MCF 10A (cell line): ENCODE data around the gene ELMO3. TPM values are rescaled to one million over a fixed set of nuclear protein-coding genes. Genes with fewer than 3 reads are reported as not detected.

ENCODE experiments used
- BruUV-seq: library from RNA; stranded (reverse); fragments of 400-500 nt; replicated peaks from 2 replicates; lab custom pipeline; 2021; lab: Mats Ljungman, UMichigan
- CTCF ChIA-PET: fragments of 300-600 bp; sonication (Branson Sonifier 250); formaldehyde crosslinking; extraction: SDS; loops from one replicate; lab custom pipeline; 2021; ENCODE audit warnings: antibody characterized with exemption, inconsistent platforms; lab: Yijun Ruan, JAX
- POLR2A ChIA-PET: fragments of 300-600, 350-650 bp; sonication (Branson Sonifier 250); formaldehyde crosslinking; extraction: SDS; loops from one replicate; lab custom pipeline; 2020; ENCODE audit warnings: antibody characterized with exemption, inconsistent platforms; lab: Yijun Ruan, JAX
- DNase-seq: peaks from one replicate; pipeline ENCODE4 v3.0.0-alpha.2; 2018; ENCODE audit not compliant: unreplicated experiment
- H3K27ac Mint-ChIP-seq: one replicate; pipeline ENCODE4 v1.8.0; 2022; ENCODE audit warnings: mild to moderate bottlenecking, low read depth, mixed read lengths; ENCODE audit not compliant: unreplicated experiment
- H3K27me3 Mint-ChIP-seq: one replicate; pipeline ENCODE4 v1.8.0; 2022; ENCODE audit warnings: mixed read lengths; ENCODE audit not compliant: insufficient read depth, unreplicated experiment
- H3K36me3 Mint-ChIP-seq: one replicate; pipeline ENCODE4 v1.8.0; 2022; ENCODE audit warnings: mild to moderate bottlenecking, moderate library complexity, mixed read lengths; ENCODE audit not compliant: insufficient read depth, unreplicated experiment
- H3K4me1 Mint-ChIP-seq: one replicate; pipeline ENCODE4 v1.8.0; 2022; ENCODE audit warnings: mixed read lengths; ENCODE audit not compliant: insufficient read depth, unreplicated experiment
- H3K4me3 Mint-ChIP-seq: one replicate; pipeline ENCODE4 v1.8.0; 2022; ENCODE audit warnings: mild to moderate bottlenecking, moderate library complexity, mixed read lengths; ENCODE audit not compliant: unreplicated experiment
- H3K9me3 Mint-ChIP-seq: one replicate; pipeline ENCODE4 v1.8.0; 2022; ENCODE audit warnings: mixed read lengths; ENCODE audit not compliant: unreplicated experiment
- intact Hi-C: fragments of 100-400 bp; cut with micrococcal nuclease; formaldehyde crosslinking; loops from 2 replicates; pipeline ENCODE4 v1.14.1; 2022
- total RNA-seq: library from RNA; stranded (reverse); gene quantifications from 2 replicates; pipeline ENCODE4 v1.2.3, GENCODE V29; 2022
- TF ChIP-seq, protein P1 (sequence below): fragments of 200-600 bp; IDR thresholded peaks from one replicate; pipeline ENCODE4 v1.8.0; 2022; ENCODE audit warnings: antibody characterized with exemption, mild to moderate bottlenecking; ENCODE audit not compliant: unreplicated experiment

The ELMO3 gene
- total RNA-seq, 1 experiment from 2014 or later = 12.0 TPM

- no TSS peak for BruUV-seq
- H3K27ac Mint-ChIP-seq = no peak overlapping the region
- H3K4me1 Mint-ChIP-seq = peaks cover 14% of the 10 kb centered on the region
- TF ChIP-seq, protein P1, sequence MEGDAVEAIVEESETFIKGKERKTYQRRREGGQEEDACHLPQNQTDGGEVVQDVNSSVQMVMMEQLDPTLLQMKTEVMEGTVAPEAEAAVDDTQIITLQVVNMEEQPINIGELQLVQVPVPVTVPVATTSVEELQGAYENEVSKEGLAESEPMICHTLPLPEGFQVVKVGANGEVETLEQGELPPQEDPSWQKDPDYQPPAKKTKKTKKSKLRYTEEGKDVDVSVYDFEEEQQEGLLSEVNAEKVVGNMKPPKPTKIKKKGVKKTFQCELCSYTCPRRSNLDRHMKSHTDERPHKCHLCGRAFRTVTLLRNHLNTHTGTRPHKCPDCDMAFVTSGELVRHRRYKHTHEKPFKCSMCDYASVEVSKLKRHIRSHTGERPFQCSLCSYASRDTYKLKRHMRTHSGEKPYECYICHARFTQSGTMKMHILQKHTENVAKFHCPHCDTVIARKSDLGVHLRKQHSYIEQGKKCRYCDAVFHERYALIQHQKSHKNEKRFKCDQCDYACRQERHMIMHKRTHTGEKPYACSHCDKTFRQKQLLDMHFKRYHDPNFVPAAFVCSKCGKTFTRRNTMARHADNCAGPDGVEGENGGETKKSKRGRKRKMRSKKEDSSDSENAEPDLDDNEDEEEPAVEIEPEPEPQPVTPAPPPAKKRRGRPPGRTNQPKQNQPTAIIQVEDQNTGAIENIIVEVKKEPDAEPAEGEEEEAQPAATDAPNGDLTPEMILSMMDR = peak; percentile 94
- no peaks in the 10 kb centered on the region for H3K9me3 Mint-ChIP-seq
- intact Hi-C loops = loop anchor here (1.0 kb wide), 2 partner anchors 137 to 178 kb away; no protein-coding TSS in a partner anchor
- peak; percentile 59 for DNase-seq
- H3K27me3 Mint-ChIP-seq = no peaks in the 10 kb centered on the region
- CTCF ChIA-PET = interaction anchor here (0.6 to 5.1 kb wide), 22 partner anchors 9 to 263 kb away, joined by 3 to 29 read pairs (median 4); partner anchors contain the start of genes CES4A, EXOC3L1 and FHOD1
- no peak overlapping the region for H3K4me3 Mint-ChIP-seq
- POLR2A ChIA-PET = interaction anchor here (0.5 to 0.8 kb wide), 7 partner anchors 51 to 407 kb away, joined by 3 to 4 read pairs (median 3); partner anchors contain the start of gene CTCF
- H3K36me3 Mint-ChIP-seq = peaks cover 7% of the 10 kb centered on the region
Measured at GRCh38 chr16:67155295-67156142, 43.4 kb upstream of the ELMO3 start.

DNA sequence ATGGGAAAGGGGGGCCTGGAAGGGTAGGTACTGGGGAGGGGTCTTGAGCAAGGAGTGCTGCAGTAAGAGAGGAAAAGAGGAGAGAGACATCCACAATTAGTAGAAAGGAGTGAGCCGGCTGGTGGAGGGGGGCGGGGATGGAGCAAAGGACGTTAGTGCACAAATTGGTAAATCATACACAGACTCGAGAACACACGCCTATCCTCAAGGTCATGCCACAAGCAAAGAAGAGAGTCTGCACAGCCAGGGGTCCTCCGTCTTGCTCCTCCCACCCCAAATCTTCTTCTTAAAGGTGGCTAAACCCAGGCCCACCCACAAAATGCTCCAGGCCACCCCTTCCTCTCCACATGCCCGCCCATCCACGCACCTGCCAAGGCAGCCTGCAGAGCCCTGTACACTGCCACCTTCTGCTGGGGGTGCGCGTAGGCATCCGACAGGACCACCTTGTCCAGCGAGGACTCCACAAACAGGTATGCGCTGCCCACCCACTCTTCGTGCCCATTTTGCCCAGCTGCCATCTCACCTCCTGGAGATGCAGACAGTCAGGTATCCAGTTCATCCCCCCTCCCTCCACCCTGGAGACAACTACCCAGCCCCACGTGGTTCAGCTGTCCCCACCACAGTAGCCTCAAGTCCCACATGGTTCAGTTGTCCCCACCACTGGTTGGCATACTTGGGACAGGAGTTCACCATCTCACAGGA, 42.6 kb upstream of the ELMO3 start:
- Mint-ChIP-seq H3K36me3 (peaks cover 7% of the 10 kb centered on the region), H3K9me3 (no peaks in the 10 kb centered on the region), H3K27ac (no peak overlapping the region), H3K27me3 (no peaks in the 10 kb centered on the region), H3K4me1 (peaks cover 14% of the 10 kb centered on the region), H3K4me3 (no peak overlapping the region)
- CTCF ChIA-PET = interaction anchor here (0.6 to 5.1 kb wide), 11 partner anchors 9 to 360 kb away, joined by 3 to 29 read pairs (median 4); no protein-coding TSS in a partner anchor
- TF ChIP-seq, protein P1 = no peak
- BruUV-seq = no TSS peak
- intact Hi-C loops = no loop called here
- POLR2A ChIA-PET = interaction anchor here (1.8 kb wide), 1 partner anchor 17 kb away, joined by 6 read pairs; no protein-coding TSS in a partner anchor
- DNase-seq = no peak

GRCh38 chr16:67157106-67157748, 41.7 kb upstream of the ELMO3 start:
- CTCF ChIA-PET = interaction anchor here (0.6 to 5.1 kb wide), 9 partner anchors 10 to 361 kb away, joined by 3 to 29 read pairs (median 4); partner anchors contain the start of gene TMEM208
- Mint-ChIP-seq H3K9me3 (no peaks in the 10 kb centered on the region), H3K27ac (no peak overlapping the region), H3K4me3 (no peak overlapping the region), H3K27me3 (no peaks in the 10 kb centered on the region), H3K4me1 (peaks cover 14% of the 10 kb centered on the region), H3K36me3 (peaks cover 13% of the 10 kb centered on the region)
- no TSS peak for BruUV-seq
- DNase-seq = no peak
- TF ChIP-seq, protein P1 = no peak
- intact Hi-C loops = no loop called here
- POLR2A ChIA-PET = interaction anchor here (0.6 to 1.8 kb wide), 5 partner anchors 8 to 175 kb away, joined by 3 to 6 read pairs (median 5); partner anchors contain the start of gene NOL3
